ENCODE measurements around the gene LMTK3. TPM values are rescaled to one million over a fixed set of nuclear protein-coding genes. Genes with fewer than 3 reads are reported as not detected.
"Not testable (repeated sequence)": the region's sequence is repeated elsewhere in the genome, so short reads cannot be mapped to it uniquely, and the experiment has no call there.

Gene LMTK3
- total RNA-seq, 1 experiment from 2014 or later: 10.6 TPM

DNA sequence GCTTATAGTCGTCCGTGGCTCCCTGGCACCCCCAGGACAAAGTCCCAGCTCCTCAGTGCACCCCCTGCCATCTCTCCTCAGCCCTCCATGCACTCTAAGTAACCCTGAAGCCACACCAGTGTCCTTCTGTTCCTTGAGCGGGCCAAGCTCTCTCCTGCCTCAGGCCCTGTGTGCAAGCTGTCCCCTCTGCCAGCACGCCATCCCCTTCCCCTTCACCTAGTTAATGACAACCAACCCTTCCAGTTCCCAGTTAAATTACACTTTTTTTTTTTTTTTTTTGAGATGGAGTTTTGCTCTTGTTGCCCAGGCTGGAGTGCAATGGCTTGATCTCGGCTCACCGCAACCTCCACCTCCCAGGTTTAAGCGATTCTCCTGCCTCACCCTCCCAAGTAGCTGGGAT lies 23.2 kb downstream of the LMTK3 start:
- POLR2A ChIA-PET; H3K9me3 ChIP-seq (ENCODE audit: control insufficient read depth, insufficient read depth, low read depth, low read length); ATAC-seq; intact Hi-C loops (cut with micrococcal nuclease; ENCODE audit: unreplicated experiment); H3K4me3 ChIP-seq (ENCODE audit: low read depth in 2 of 2, low read length in 2 of 2); DNase-seq (ENCODE audit: low read depth, low spot score); in situ Hi-C loops (cut with HindIII; ENCODE audit: low pct_unique_long_range_greater_than_20kb, low sequenced_read_pairs); H3K36me3 ChIP-seq (ENCODE audit: control insufficient read depth, insufficient read depth, low read length); H3K27me3 ChIP-seq (ENCODE audit: control insufficient read depth, insufficient read depth, low read length); BruUV-seq (replicated peaks): not testable (repeated sequence)
- H3K4me1 ChIP-seq (ENCODE audit: control insufficient read depth, insufficient read depth, low read length): peaks cover 28% of the 10 kb centered on the region
- CTCF ChIA-PET: interaction anchor here (1.7 kb wide), 1 partner anchor 96 kb away, joined by 11 read pairs; no protein-coding TSS in a partner anchor
- H3K27ac ChIP-seq (ENCODE audit: low read length): peak overlapping the region; percentile 82

GRCh38 chr19:48487948-48488347 lies 23.7 kb downstream of the LMTK3 start:
- in situ Hi-C loops (cut with HindIII; ENCODE audit: low pct_unique_long_range_greater_than_20kb, low sequenced_read_pairs): no loop called here
- H3K4me1 ChIP-seq (ENCODE audit: control insufficient read depth, insufficient read depth, low read length): peaks cover 28% of the 10 kb centered on the region
- no peaks in the 10 kb centered on the region for H3K36me3 ChIP-seq (ENCODE audit: control insufficient read depth, insufficient read depth, low read length)
- no TSS peak for BruUV-seq (replicated peaks)
- H3K27me3 ChIP-seq (ENCODE audit: control insufficient read depth, insufficient read depth, low read length): no peaks in the 10 kb centered on the region
- ATAC-seq (peak; percentile 76), DNase-seq (ENCODE audit: low read depth, low spot score) (peak; percentile 81)
- CTCF ChIA-PET: interaction anchor here (1.7 kb wide), 1 partner anchor 96 kb away, joined by 11 read pairs; no protein-coding TSS in a partner anchor
- H3K27ac ChIP-seq (ENCODE audit: low read length): peak overlapping the region; percentile 82
- POLR2A ChIA-PET: interaction anchor here (0.6 kb wide), 1 partner anchor 88 kb away, joined by 6 read pairs; no protein-coding TSS in a partner anchor
- peak overlapping the region in 1 of 2 experiments; percentile 19; a peak in 1 of 4 replicates for H3K4me3 ChIP-seq (ENCODE audit: low read depth in 2 of 2, low read length in 2 of 2)
- H3K9me3 ChIP-seq (ENCODE audit: control insufficient read depth, insufficient read depth, low read depth, low read length): no peaks in the 10 kb centered on the region
- intact Hi-C loops (cut with micrococcal nuclease; ENCODE audit: unreplicated experiment): no loop called here
- TF ChIP-seq POLR2AphosphoS5 (IDR thresholded peaks at IDR 0.05; ENCODE audit: low read depth, low read length) (peak; percentile 67; the same call in 1 of the 2 replicates), TCF7L2 (IDR thresholded peaks at IDR 0.05; ENCODE audit: low read depth, low read length) (no peak)

GRCh38 chr19:48487544-48487943 lies 24.1 kb downstream of the LMTK3 start:
- DNase-seq (ENCODE audit: low read depth, low spot score) (no peak), ATAC-seq (peak; percentile 10)
- intact Hi-C loops (cut with micrococcal nuclease; ENCODE audit: unreplicated experiment) (no loop called here), in situ Hi-C loops (cut with HindIII; ENCODE audit: low pct_unique_long_range_greater_than_20kb, low sequenced_read_pairs) (no loop called here)
- Histone ChIP-seq H3K9me3 (ENCODE audit: control insufficient read depth, insufficient read depth, low read depth, low read length) (no peaks in the 10 kb centered on the region), H3K27me3 (ENCODE audit: control insufficient read depth, insufficient read depth, low read length) (no peaks in the 10 kb centered on the region), H3K4me3 (ENCODE audit: low read depth in 2 of 2, low read length in 2 of 2) (peak overlapping the region in 1 of 2 experiments; percentile 19; a peak in 1 of 4 replicates), H3K4me1 (ENCODE audit: control insufficient read depth, insufficient read depth, low read length) (peaks cover 28% of the 10 kb centered on the region), H3K27ac (ENCODE audit: low read length) (peak overlapping the region; percentile 82), H3K36me3 (ENCODE audit: control insufficient read depth, insufficient read depth, low read length) (no peaks in the 10 kb centered on the region)
- TF ChIP-seq SIN3A (IDR thresholded peaks at IDR 0.05; ENCODE audit: borderline replicate concordance, insufficient read depth, low read depth, low read length) (no peak), REST (IDR thresholded peaks at IDR 0.05; ENCODE audit: insufficient read depth in 1 of 2, low read depth in 2 of 2, low read length in 1 of 2) (no peak), POLR2AphosphoS5 (IDR thresholded peaks at IDR 0.05; ENCODE audit: low read depth, low read length) (no peak), TCF7L2 (IDR thresholded peaks at IDR 0.05; ENCODE audit: low read depth, low read length) (no peak)
- TF ChIP-seq, protein P1, sequence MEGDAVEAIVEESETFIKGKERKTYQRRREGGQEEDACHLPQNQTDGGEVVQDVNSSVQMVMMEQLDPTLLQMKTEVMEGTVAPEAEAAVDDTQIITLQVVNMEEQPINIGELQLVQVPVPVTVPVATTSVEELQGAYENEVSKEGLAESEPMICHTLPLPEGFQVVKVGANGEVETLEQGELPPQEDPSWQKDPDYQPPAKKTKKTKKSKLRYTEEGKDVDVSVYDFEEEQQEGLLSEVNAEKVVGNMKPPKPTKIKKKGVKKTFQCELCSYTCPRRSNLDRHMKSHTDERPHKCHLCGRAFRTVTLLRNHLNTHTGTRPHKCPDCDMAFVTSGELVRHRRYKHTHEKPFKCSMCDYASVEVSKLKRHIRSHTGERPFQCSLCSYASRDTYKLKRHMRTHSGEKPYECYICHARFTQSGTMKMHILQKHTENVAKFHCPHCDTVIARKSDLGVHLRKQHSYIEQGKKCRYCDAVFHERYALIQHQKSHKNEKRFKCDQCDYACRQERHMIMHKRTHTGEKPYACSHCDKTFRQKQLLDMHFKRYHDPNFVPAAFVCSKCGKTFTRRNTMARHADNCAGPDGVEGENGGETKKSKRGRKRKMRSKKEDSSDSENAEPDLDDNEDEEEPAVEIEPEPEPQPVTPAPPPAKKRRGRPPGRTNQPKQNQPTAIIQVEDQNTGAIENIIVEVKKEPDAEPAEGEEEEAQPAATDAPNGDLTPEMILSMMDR (IDR thresholded peaks at IDR 0.05): no peak
- no TSS peak for BruUV-seq (replicated peaks)
- ChIA-PET CTCF (interaction anchor here (1.7 kb wide), 1 partner anchor 97 kb away, joined by 11 read pairs; no protein-coding TSS in a partner anchor), POLR2A (interaction anchor here (0.6 kb wide), 1 partner anchor 89 kb away, joined by 6 read pairs; no protein-coding TSS in a partner anchor)

DNA sequence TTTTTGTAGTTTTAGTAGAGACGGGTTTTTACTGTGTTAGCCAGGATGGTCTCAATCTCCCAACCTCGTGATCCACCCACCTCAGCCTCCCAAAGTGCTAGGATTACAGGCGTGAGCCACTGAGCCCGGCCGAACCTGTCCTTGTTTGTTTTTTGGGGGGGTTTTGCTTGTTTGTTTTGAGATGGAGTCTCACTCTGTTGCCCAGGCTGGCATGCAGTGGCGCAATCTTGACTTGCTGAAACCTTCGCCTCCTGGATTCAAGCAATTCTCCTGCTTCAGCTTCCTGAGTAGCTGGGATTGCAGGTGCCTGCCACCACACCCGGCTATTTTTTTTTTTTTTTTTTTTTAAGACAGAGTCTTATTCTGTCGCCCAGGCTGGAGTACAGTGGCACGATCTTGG lies 24.9 kb downstream of the LMTK3 start:
- Histone ChIP-seq H3K4me1 (ENCODE audit: control insufficient read depth, insufficient read depth, low read length) (peaks cover 35% of the 10 kb centered on the region), H3K27ac (ENCODE audit: low read length) (0 out of 2 replicates have a peak overlapping the region, but pooled peaks have one; percentile 44)
- BruUV-seq (replicated peaks); H3K36me3 ChIP-seq (ENCODE audit: control insufficient read depth, insufficient read depth, low read length); H3K27me3 ChIP-seq (ENCODE audit: control insufficient read depth, insufficient read depth, low read length); H3K9me3 ChIP-seq (ENCODE audit: control insufficient read depth, insufficient read depth, low read depth, low read length); intact Hi-C loops (cut with micrococcal nuclease; ENCODE audit: unreplicated experiment); in situ Hi-C loops (cut with HindIII; ENCODE audit: low pct_unique_long_range_greater_than_20kb, low sequenced_read_pairs); ATAC-seq; H3K4me3 ChIP-seq (ENCODE audit: low read depth in 2 of 2, low read length in 2 of 2); DNase-seq (ENCODE audit: low read depth, low spot score); POLR2A ChIA-PET: not testable (repeated sequence)
- CTCF ChIA-PET: interaction anchor here (0.6 kb wide), 2 partner anchors 19 to 50 kb away, joined by 3 to 5 read pairs; no protein-coding TSS in a partner anchor
